ENCODE measurements around the gene NACC1.

GRCh38 chr19:13127051-13127450, 9.0 kb downstream of the NACC1 start:
- TF ChIP-seq CTCF (conservative IDR thresholded peaks at IDR 0.05; ENCODE audit: low read length) (no peak), EZH2phosphoT487 (IDR thresholded peaks at IDR 0.05; ENCODE audit: borderline replicate concordance) (no peak)

All from Loucy (cell line).